ENCODE results near the gene FSHR.

FSHR gene

GRCh38 chr2:48941908-48942307, 212.4 kb downstream of the FSHR start:
- no peak for DNase-seq
- Histone ChIP-seq H3K4me3 (no peak overlapping the region), H3K36me3 (no peaks in the 10 kb centered on the region), H3K27ac (no peak overlapping the region), H3K9me3 (no peaks in the 10 kb centered on the region), H3K4me1 (no peaks in the 10 kb centered on the region), H3K27me3 (peaks cover 0 to 4% of the 10 kb centered on the region in 2 donors)
- TF ChIP-seq CTCF (IDR thresholded peaks at IDR 0.05) = no peak
- intact Hi-C loops (cut with DNase I; ENCODE audit: low total_unique reads) = loop anchor here (10.0 kb wide), 1 partner anchor 1463 kb away; no protein-coding TSS in a partner anchor

GRCh38 chr2:48941456-48941855, 212.9 kb downstream of the FSHR start:
- Histone ChIP-seq H3K36me3 (no peaks in the 10 kb centered on the region), H3K4me3 (no peak overlapping the region), H3K9me3 (no peaks in the 10 kb centered on the region), H3K27me3 (peaks cover 0 to 4% of the 10 kb centered on the region in 2 donors), H3K4me1 (no peaks in the 10 kb centered on the region), H3K27ac (no peak overlapping the region)
- DNase-seq = no peak
- intact Hi-C loops (cut with DNase I; ENCODE audit: low total_unique reads) = loop anchor here (10.0 kb wide), 1 partner anchor 1463 kb away; no protein-coding TSS in a partner anchor
- TF ChIP-seq CTCF (IDR thresholded peaks at IDR 0.05) = no peak

- no peaks in the 10 kb centered on the region for H3K9me3 ChIP-seq
- peaks cover 0 to 4% of the 10 kb centered on the region in 2 donors for H3K27me3 ChIP-seq
- intact Hi-C loops (cut with DNase I; ENCODE audit: low total_unique reads) = loop anchor here (10.0 kb wide), 1 partner anchor 1464 kb away; no protein-coding TSS in a partner anchor
- H3K36me3 ChIP-seq = no peaks in the 10 kb centered on the region
- no peak overlapping the region for H3K27ac ChIP-seq
- H3K4me3 ChIP-seq = no peak overlapping the region
- TF ChIP-seq CTCF (IDR thresholded peaks at IDR 0.05) = no peak
- H3K4me1 ChIP-seq = no peaks in the 10 kb centered on the region
- no peak for DNase-seq
Measured at GRCh38 chr2:48940606-48941005, 213.7 kb downstream of the FSHR start.

GRCh38 chr2:48939232-48939631, 215.1 kb downstream of the FSHR start:
- Histone ChIP-seq H3K4me1 (no peaks in the 10 kb centered on the region), H3K36me3 (no peaks in the 10 kb centered on the region), H3K27ac (no peak overlapping the region), H3K27me3 (peaks cover 0 to 4% of the 10 kb centered on the region in 2 donors), H3K4me3 (no peak overlapping the region), H3K9me3 (no peaks in the 10 kb centered on the region)
- no peak for DNase-seq
- intact Hi-C loops (cut with DNase I; ENCODE audit: low total_unique reads) = no loop called here
- TF ChIP-seq CTCF (IDR thresholded peaks at IDR 0.05) = no peak

- intact Hi-C loops (cut with DNase I; ENCODE audit: low total_unique reads) = no loop called here
- DNase-seq = no peak
- H3K36me3 ChIP-seq = no peaks in the 10 kb centered on the region
- no peak overlapping the region for H3K4me3 ChIP-seq
- no peaks in the 10 kb centered on the region for H3K4me1 ChIP-seq
- H3K9me3 ChIP-seq = no peaks in the 10 kb centered on the region
- H3K27me3 ChIP-seq = peaks cover 0 to 4% of the 10 kb centered on the region in 2 donors
- H3K27ac ChIP-seq = no peak overlapping the region
- TF ChIP-seq CTCF (IDR thresholded peaks at IDR 0.05) = no peak
Measured at GRCh38 chr2:48938231-48938630, 216.1 kb downstream of the FSHR start.

- peaks cover 0 to 4% of the 10 kb centered on the region in 2 donors for H3K27me3 ChIP-seq
- no peak for TF ChIP-seq CTCF (IDR thresholded peaks at IDR 0.05)
- intact Hi-C loops (cut with DNase I; ENCODE audit: low total_unique reads) = no loop called here
- H3K36me3 ChIP-seq = no peaks in the 10 kb centered on the region
- H3K4me3 ChIP-seq = no peak overlapping the region
- H3K9me3 ChIP-seq = no peaks in the 10 kb centered on the region
- DNase-seq = no peak
- H3K4me1 ChIP-seq = no peaks in the 10 kb centered on the region
- H3K27ac ChIP-seq = no peak overlapping the region
Measured at GRCh38 chr2:48934807-48935206, 219.5 kb downstream of the FSHR start.
